GM23248 (cell line): Measurements from ENCODE around the gene TTC21A. TPM values are rescaled to one million over a fixed set of nuclear protein-coding genes. Genes with fewer than 3 reads are reported as not detected.

Source experiments
- DNase-seq: peaks from one replicate; pipeline ENCODE4 v3.0.0-alpha.2; 2015
- H2AFZ ChIP-seq: fragments of 200-600 bp; sonication (generic); 2 replicates; pipeline ENCODE4 v1.6.1; 2016; ENCODE audit warnings: antibody characterized with exemption
- H3F3A ChIP-seq: fragments of 200-600 bp; sonication (generic); 2 replicates; pipeline ENCODE4 v1.6.1; 2016; ENCODE audit warnings: mild to moderate bottlenecking, antibody characterized with exemption, mixed run types; ENCODE audit not compliant: insufficient read depth
- H3K27ac ChIP-seq: fragments of 200-600 bp; sonication (generic); 2 replicates; pipeline ENCODE4 v1.5.1; 2016; ENCODE audit warnings: mild to moderate bottlenecking
- H3K27me3 ChIP-seq: fragments of 200-600 bp; sonication (generic); replicated peaks from 2 replicates; pipeline ENCODE4 v1.6.1; 2016; ENCODE audit warnings: mild to moderate bottlenecking; ENCODE audit not compliant: insufficient read depth
- H3K36me3 ChIP-seq: fragments of 200-600 bp; sonication (generic); 2 replicates; pipeline ENCODE4 v1.6.1; 2016; ENCODE audit warnings: low read depth, mild to moderate bottlenecking
- H3K4me1 ChIP-seq: fragments of 200-600 bp; sonication (generic); 2 replicates; pipeline ENCODE4 v1.6.1; 2016; ENCODE audit warnings: mild to moderate bottlenecking; ENCODE audit not compliant: insufficient read depth
- H3K4me2 ChIP-seq: fragments of 200-600 bp; sonication (generic); one replicate; pipeline ENCODE4 v1.6.1; 2016; ENCODE audit warnings: mild to moderate bottlenecking; ENCODE audit not compliant: unreplicated experiment
- H3K4me3 ChIP-seq: fragments of 200-600 bp; sonication (generic); 2 replicates; pipeline ENCODE4 v1.5.1; 2016; ENCODE audit warnings: mild to moderate bottlenecking
- H3K79me2 ChIP-seq: fragments of 200-600 bp; sonication (generic); 2 replicates; pipeline ENCODE4 v1.6.1; 2016; ENCODE audit warnings: mild to moderate bottlenecking; ENCODE audit not compliant: insufficient read depth
- H3K9ac ChIP-seq: fragments of 200-600 bp; sonication (generic); 2 replicates; pipeline ENCODE4 v1.6.1; 2016; ENCODE audit warnings: mild to moderate bottlenecking
- H3K9me2 ChIP-seq: fragments of 200-600 bp; sonication (generic); 2 replicates; pipeline ENCODE4 v1.6.1; 2016; ENCODE audit warnings: mixed run types, mild to moderate bottlenecking, moderate library complexity; ENCODE audit not compliant: insufficient read depth
- H3K9me3 ChIP-seq: fragments of 200-600 bp; sonication (generic); one replicate; pipeline ENCODE4 v1.6.1; 2017; ENCODE audit warnings: low read depth
- H4K20me1 ChIP-seq: fragments of 200-600 bp; sonication (generic); 2 replicates; pipeline ENCODE4 v1.6.0; 2016; ENCODE audit not compliant: insufficient read depth
- EZH2 ChIP-seq: fragments of 200-600 bp; sonication (generic); IDR thresholded peaks from 2 replicates; pipeline ENCODE4 v1.6.1; 2018; ENCODE audit warnings: antibody characterized with exemption, mild to moderate bottlenecking; ENCODE audit not compliant: insufficient read depth, poor library complexity, severe bottlenecking
- EZH2phosphoT487 ChIP-seq: fragments of 200-600 bp; sonication (generic); IDR thresholded peaks from 2 replicates; pipeline ENCODE4 v1.6.1; 2018; ENCODE audit warnings: antibody characterized with exemption, moderate library complexity, mild to moderate bottlenecking, low read depth; ENCODE audit not compliant: insufficient read depth
- WGBS, 2 experiments: methylation state at CpG; one replicate each; pipeline ENCODE4 v1.1.6; 2015 to 2017; ENCODE audit warnings: low lambda C conversion rate in 2 of 2, low coverage in 1 of 2; ENCODE audit errors: missing lambda C conversion rate in 2 of 2; 5-methylcytosine and 5-hydroxymethylcytosine counted together
- in situ Hi-C: fragments of 300-500 bp; cut with MboI; formaldehyde crosslinking; loops from 2 replicates; pipeline ENCODE4 v1.15.0; 2020
- polyA plus RNA-seq: library from polyadenylated mRNA; unstranded; fragments of >200 nt; fragmentation: Nextera tagmentation; extraction: Ambion mirVana; gene quantifications from 2 replicates; pipeline ENCODE4 v1.2.1, GENCODE V29; 2016
- total RNA-seq: library from RNA; depleted of rRNA; stranded (reverse); fragments of >200 nt; shearing (Covaris generic); gene quantifications from 2 replicates; pipeline ENCODE4 v1.2.3, GENCODE V29; 2014

TTC21A gene
- total and polyA plus RNA-seq, 2 experiments from 2014 or later: 0.76 to 1.2 TPM

- Histone ChIP-seq H3K4me2 (peak overlapping the region; percentile 93), H3K9me3 (no peaks in the 10 kb centered on the region), H3K9ac (peak overlapping the region; percentile 96), H3K4me3 (peak overlapping the region; percentile 88), H3K4me1 (peaks cover 12% of the 10 kb centered on the region; the same call in 1 of the 2 replicates), H3K79me2 (peaks cover 55% of the 10 kb centered on the region), H3K9me2 (no peaks in the 10 kb centered on the region), H3F3A (no peaks in the 10 kb centered on the region; the same call in 1 of the 2 replicates), H4K20me1 (0 out of 2 replicates have a peak, but pooled peaks cover 6% of the 10 kb centered on the region), H2AFZ (peak overlapping the region; percentile 95), H3K27me3 (no peaks in the 10 kb centered on the region), H3K27ac (peak overlapping the region; percentile 88), H3K36me3 (no peaks in the 10 kb centered on the region)
- TF ChIP-seq EZH2 (no peak), EZH2phosphoT487 (no peak)
- 3 to 6% methylated on average over 10 to 16 of the region's 16 CpGs for WGBS, 2 experiments
- in situ Hi-C loops: no loop called here
- DNase-seq: peak; percentile 75
Measured at GRCh38 chr3:39106281-39106811, 1.1 kb upstream of the TTC21A start.

- in situ Hi-C loops: no loop called here
Measured at GRCh38 chr3:39106851-39107387, 561 bp upstream of the TTC21A start.

GRCh38 chr3:39108200-39108710, 775 bp downstream of the TTC21A start:
- no peaks in the 10 kb centered on the region for H3K9me3 ChIP-seq
- no peaks in the 10 kb centered on the region for H3K27me3 ChIP-seq
- TF ChIP-seq EZH2phosphoT487 (no peak), EZH2 (no peak)
- H3K27ac ChIP-seq: peak overlapping the region; percentile 88
- peak overlapping the region; percentile 95 for H2AFZ ChIP-seq
- DNase-seq: no peak
- in situ Hi-C loops: no loop called here
- no peaks in the 10 kb centered on the region for H3K36me3 ChIP-seq
- H4K20me1 ChIP-seq: no peaks in the 10 kb centered on the region
- H3K4me1 ChIP-seq: peaks cover 11% of the 10 kb centered on the region; the same call in 1 of the 2 replicates
- H3K79me2 ChIP-seq: peaks cover 38% of the 10 kb centered on the region
- peak overlapping the region; percentile 93 for H3K4me2 ChIP-seq
- H3K4me3 ChIP-seq: peak overlapping the region; percentile 88
- 38% methylated on average over 2 of the region's 2 CpGs for WGBS, 2 experiments
- H3K9me2 ChIP-seq: no peaks in the 10 kb centered on the region
- H3F3A ChIP-seq: no peaks in the 10 kb centered on the region
- peak overlapping the region; percentile 96 for H3K9ac ChIP-seq

More at GRCh38 chr3:39106851-39107387, 561 bp upstream of the TTC21A start:
- Histone ChIP-seq H2AFZ (peak overlapping the region; percentile 95), H3K79me2 (peaks cover 49% of the 10 kb centered on the region), H3F3A (no peaks in the 10 kb centered on the region; the same call in 1 of the 2 replicates), H3K4me3 (peak overlapping the region; percentile 88), H3K4me1 (peaks cover 11% of the 10 kb centered on the region; the same call in 1 of the 2 replicates), H3K27ac (peak overlapping the region; percentile 88), H3K27me3 (no peaks in the 10 kb centered on the region), H3K36me3 (no peaks in the 10 kb centered on the region), H3K9ac (peak overlapping the region; percentile 96), H3K4me2 (peak overlapping the region; percentile 93), H4K20me1 (0 out of 2 replicates have a peak, but pooled peaks cover 2% of the 10 kb centered on the region), H3K9me2 (no peaks in the 10 kb centered on the region), H3K9me3 (no peaks in the 10 kb centered on the region)
- 1% methylated on average over 36 to 52 of the region's 55 CpGs for WGBS, 2 experiments
- peak; percentile 83 for DNase-seq
- TF ChIP-seq EZH2phosphoT487: no peak

DNA sequence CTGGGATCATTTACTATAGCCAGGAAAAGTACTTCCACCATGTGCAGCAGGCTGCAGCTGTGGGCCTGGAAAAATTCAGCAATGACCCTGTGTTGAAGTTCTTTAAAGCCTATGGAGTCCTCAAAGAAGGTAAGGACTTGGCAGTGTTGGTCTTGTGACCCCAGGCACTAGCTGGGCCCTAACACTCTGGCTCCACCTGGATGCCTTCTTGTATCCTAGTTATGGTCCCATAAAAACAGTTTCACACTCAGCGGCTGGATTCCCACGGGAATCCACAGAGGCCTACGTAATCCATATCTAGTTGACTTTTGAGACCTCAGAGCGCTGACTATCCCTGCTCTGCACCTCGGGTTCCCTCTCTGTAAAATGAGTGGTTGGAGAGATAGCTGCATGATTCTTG, 1.6 kb downstream of the TTC21A start:
- in situ Hi-C loops: no loop called here

More for the DNA sequence above, 1.6 kb downstream of the TTC21A start:
- Histone ChIP-seq H3K4me1 (peaks cover 11% of the 10 kb centered on the region; the same call in 1 of the 2 replicates), H3K27ac (no peak overlapping the region), H3K36me3 (no peaks in the 10 kb centered on the region), H3K9ac (no peak overlapping the region), H3K9me2 (no peaks in the 10 kb centered on the region), H3K79me2 (peaks cover 30% of the 10 kb centered on the region), H3K9me3 (no peaks in the 10 kb centered on the region), H3F3A (no peaks in the 10 kb centered on the region), H4K20me1 (no peaks in the 10 kb centered on the region), H3K27me3 (no peaks in the 10 kb centered on the region), H2AFZ (no peak overlapping the region), H3K4me2 (no peak overlapping the region), H3K4me3 (no peak overlapping the region)
- no peak for DNase-seq
- 90 to 92% methylated on average over 5 of the region's 5 CpGs for WGBS, 2 experiments
- TF ChIP-seq EZH2: no peak
- TF ChIP-seq EZH2phosphoT487: no peak
